K562 (cell line): Measurements from ENCODE around the gene CDKN2AIP. TPM values are rescaled to one million over a fixed set of nuclear protein-coding genes. Genes with fewer than 3 reads are reported as not detected.

Source experiments
- CHD7 ChIP-seq: fragments of 200-600 bp; sonication (generic); IDR thresholded peaks from one replicate; pipeline ENCODE4 v1.6.1; 2012; ENCODE audit warnings: mild to moderate bottlenecking, low read depth, low read length, inconsistent platforms
- RBFOX2 ChIP-seq: fragments of 200-400 bp; formaldehyde crosslinking; IDR thresholded peaks from 2 replicates; pipeline ENCODE4 v1.6.1; 2017; ENCODE audit warnings: low read depth, mild to moderate bottlenecking, low read length, moderate library complexity
- polyA plus RNA-seq, 8 experiments: library from polyadenylated mRNA; depleted of rRNA in 4 of 8; stranded (reverse) in 5 of 8; unstranded in 3 of 8; fragments of >200 nt; fragmentation: Nextera tagmentation in 2 of 8; fragmentation: Illumina TruSeq in 1 of 8; extraction: Ambion mirVana in 2 of 8; extraction: Trizol in 1 of 8; gene quantifications; 2 replicates each; pipeline versions ENCODE4 v1.2.1 to v1.2.3, GENCODE V29; 2011 to 2014; ENCODE audit warnings: inconsistent platforms in 1 of 8, missing spikeins in 1 of 8
- total RNA-seq, 7 experiments: library from RNA; depleted of rRNA in 6 of 7; stranded (reverse); fragments of >200 nt in 6 of 7; fragmentation: Illumina TruSeq in 2 of 7; extraction: Trizol in 2 of 7; gene quantifications; 2 replicates each; pipeline versions ENCODE4 v1.2.1 to v1.2.3, GENCODE V29; 2011 to 2021; ENCODE audit warnings: low replicate concordance in 1 of 7

CDKN2AIP gene
- total and polyA plus RNA-seq, 9 of the 15 experiments (the other 6 are each of a cell fraction or from before 2014, with no cell fraction given), result 5.9 to 22.0 (median 19.7) TPM

- TF ChIP-seq CHD7, result no peak
- no peak for TF ChIP-seq RBFOX2
Measured at GRCh38 chr4:183470821-183471220, 26.4 kb downstream of the CDKN2AIP start (continued).
